HepG2 (cell line): ENCODE results near the gene CCDC14. TPM values are rescaled to one million over a fixed set of nuclear protein-coding genes. Genes with fewer than 3 reads are reported as not detected.

Source experiments
- ATAC-seq: fragments of 200-7000 bp; cut with Tn5 transposase; 3 replicates; pipeline ENCODE4 v1.9.1; 2020; ENCODE audit warnings: mild to moderate bottlenecking, moderate library complexity
- BruUV-seq: library from RNA; stranded (reverse); fragments of 400-500 nt; replicated peaks from 2 replicates; lab custom pipeline; 2021; lab: Mats Ljungman, UMichigan
- CTCF ChIA-PET: fragments of 300-600 bp; formaldehyde crosslinking; extraction: SDS; loops from one replicate; lab custom pipeline; 2021; ENCODE audit warnings: low total read pairs, inconsistent platforms, low intra/inter-chr PET ratio; lab: Yijun Ruan, JAX
- POLR2A ChIA-PET: fragments of 350-600 bp; sonication (Branson Sonifier 250); formaldehyde crosslinking; loops from one replicate; lab custom pipeline; 2020; ENCODE audit warnings: antibody characterized with exemption, inconsistent platforms; lab: Yijun Ruan, JAX
- DNase-seq: peaks from one replicate; pipeline ENCODE4 v3.0.0-alpha.2; 2015; ENCODE audit warnings: low spot score
- FAIRE-seq: peaks from 3 replicates; lab custom pipeline; 2011; peaks lifted over from hg19 to GRCh38; lab: Jason Lieb, UNC
- H2AFZ ChIP-seq: one replicate; pipeline ENCODE4 v1.6.1; 2011; ENCODE audit warnings: low read length, inconsistent platforms
- H3K27ac ChIP-seq: fragments of 300-600 bp; 3 replicates; pipeline ENCODE4 v1.8.0; 2011; ENCODE audit warnings: mixed run types, mild to moderate bottlenecking, mixed read lengths, low read length, inconsistent platforms; ENCODE audit not compliant: insufficient read depth; ENCODE audit errors: extremely low read length
- H3K27me3 ChIP-seq, 2 experiments: fragments of 200-600 bp in 1 of 2; 2 replicates in 1 of 2; 3 replicates in 1 of 2; pipeline versions ENCODE4 v1.6.0 to v1.8.0; 2011; ENCODE audit warnings: low read length in 2 of 2, mild to moderate bottlenecking in 2 of 2, moderate library complexity in 2 of 2, inconsistent platforms in 1 of 2; ENCODE audit not compliant: insufficient read depth in 2 of 2, control insufficient read depth in 1 of 2
- H3K36me3 ChIP-seq, 2 experiments: fragments of 200-600 bp in 1 of 2; replicated peaks in 1 of 2; 2 replicates in 1 of 2; 3 replicates in 1 of 2; pipeline versions ENCODE4 v1.5.1 to v1.8.0; 2011; ENCODE audit warnings: low read length in 2 of 2, inconsistent platforms in 1 of 2; ENCODE audit not compliant: insufficient read depth in 2 of 2, control insufficient read depth in 1 of 2
- H3K4me1 ChIP-seq: 2 replicates; pipeline ENCODE4 v1.5.1; 2012; ENCODE audit warnings: low read length, inconsistent platforms; ENCODE audit not compliant: insufficient read depth
- H3K4me2 ChIP-seq: 2 replicates; pipeline ENCODE4 v1.6.0; 2011; ENCODE audit warnings: low read depth, low read length, inconsistent platforms
- H3K4me3 ChIP-seq, 3 experiments: fragments of 200-600 bp in 1 of 3; sonication (generic), shearing (Covaris generic) in 1 of 3; replicated peaks in 1 of 3; 2 replicates each; pipeline ENCODE4 v1.5.1; 2011 to 2016; ENCODE audit warnings: low read length in 3 of 3, inconsistent platforms in 2 of 3, low read depth in 2 of 3, mild to moderate bottlenecking in 2 of 3, control low read depth in 1 of 3, mixed read lengths in 1 of 3; ENCODE audit not compliant: insufficient read depth in 1 of 3
- H3K79me2 ChIP-seq: one replicate; pipeline ENCODE4 v1.6.1; 2011; ENCODE audit warnings: low read length, inconsistent platforms; ENCODE audit not compliant: insufficient read depth
- H3K9ac ChIP-seq: 2 replicates; pipeline ENCODE4 v1.6.0; 2011; ENCODE audit warnings: mild to moderate bottlenecking, low read depth, low read length, inconsistent platforms; ENCODE audit not compliant: insufficient read depth
- H3K9me3 ChIP-seq: 2 replicates; pipeline ENCODE4 v1.5.1; 2012; ENCODE audit warnings: mild to moderate bottlenecking, low read length
- H4K20me1 ChIP-seq: 2 replicates; pipeline ENCODE4 v1.6.0; 2011; ENCODE audit warnings: inconsistent platforms, mild to moderate bottlenecking, low read length, moderate library complexity; ENCODE audit not compliant: insufficient read depth
- AKAP8 ChIP-seq: sonication (generic); formaldehyde crosslinking; IDR thresholded peaks from 2 replicates; pipeline ENCODE4 v1.5.1; 2020; ENCODE audit warnings: mild to moderate bottlenecking, missing genetic modification reagents
- ARID2 ChIP-seq: sonication (generic); formaldehyde crosslinking; IDR thresholded peaks from 2 replicates; pipeline ENCODE4 v1.8.1; 2022; ENCODE audit warnings: mild to moderate bottlenecking, missing genetic modification reagents, borderline replicate concordance
- CEBPB ChIP-seq: IDR thresholded peaks from 2 replicates; pipeline ENCODE4 v1.6.1; 2011; ENCODE audit warnings: low read depth, low read length, improper control_type of control experiment, borderline replicate concordance
- DMTF1 ChIP-seq: sonication (generic); formaldehyde crosslinking; IDR thresholded peaks from 2 replicates; pipeline ENCODE4 v1.4.0; 2020; ENCODE audit warnings: mild to moderate bottlenecking, missing genetic modification reagents
- HOXA3 ChIP-seq: sonication (generic); formaldehyde crosslinking; IDR thresholded peaks from 2 replicates; pipeline ENCODE4 v1.5.0; 2020; ENCODE audit warnings: missing genetic modification reagents
- IRX3 ChIP-seq: sonication (generic); formaldehyde crosslinking; IDR thresholded peaks from 2 replicates; pipeline ENCODE4 v1.8.1; 2023; ENCODE audit warnings: mild to moderate bottlenecking, low read depth, missing genetic modification reagents, borderline replicate concordance
- MXI1 ChIP-seq: IDR thresholded peaks from 3 replicates; pipeline ENCODE4 v1.6.1; 2012; ENCODE audit warnings: low read depth, low read length, inconsistent platforms, borderline replicate concordance
- RARA ChIP-seq: IDR thresholded peaks from 2 replicates; pipeline ENCODE4 v1.6.1; 2016; ENCODE audit warnings: missing genetic modification reagents, missing compliant biosample characterization
- SSRP1 ChIP-seq: IDR thresholded peaks from 2 replicates; pipeline ENCODE4 v1.6.1; 2016; ENCODE audit warnings: control low read depth
- THAP11 ChIP-seq: IDR thresholded peaks from 2 replicates; pipeline ENCODE4 v1.6.1; 2016; ENCODE audit warnings: missing biosample characterization, missing genetic modification reagents
- THAP7 ChIP-seq: sonication (generic); formaldehyde crosslinking; IDR thresholded peaks from 2 replicates; pipeline ENCODE4 v1.8.1; 2023; ENCODE audit warnings: mild to moderate bottlenecking, missing genetic modification reagents
- TP53 ChIP-seq: sonication (generic); formaldehyde crosslinking; conservative IDR thresholded peaks from 2 replicates; pipeline ENCODE4 v1.4.0; 2020; ENCODE audit warnings: missing genetic modification reagents
- ZBTB39 ChIP-seq: sonication (generic); formaldehyde crosslinking; IDR thresholded peaks from 2 replicates; pipeline ENCODE4 v1.5.0; 2020; ENCODE audit warnings: missing genetic modification reagents
- ZFYVE20 ChIP-seq: sonication (generic); formaldehyde crosslinking; IDR thresholded peaks from 2 replicates; pipeline ENCODE4 v1.8.0; 2023; ENCODE audit warnings: low read depth, mild to moderate bottlenecking, moderate library complexity, missing genetic modification reagents, borderline replicate concordance
- ZSCAN9 ChIP-seq: IDR thresholded peaks from 2 replicates; pipeline ENCODE4 v1.6.1; 2016; ENCODE audit warnings: borderline replicate concordance
- WGBS: methylation state at CpG from one replicate; pipeline ENCODE4 v1.1.6; 2017; ENCODE audit warnings: low lambda C conversion rate; 5-methylcytosine and 5-hydroxymethylcytosine counted together
- in situ Hi-C: cut with HindIII; loops from 2 replicates; pipeline ENCODE4 v1.10.0; 2017; ENCODE audit warnings: low pct_unique_long_range_greater_than_20kb; ENCODE audit not compliant: extremely low pct_ligation_motif_present
- intact Hi-C: fragments of 100-400 bp; cut with micrococcal nuclease; formaldehyde crosslinking; loops from one replicate; pipeline ENCODE4 v1.10.0; 2022; ENCODE audit not compliant: unreplicated experiment
- polyA plus RNA-seq, 8 experiments: library from polyadenylated mRNA; depleted of rRNA in 3 of 8; stranded (reverse) in 7 of 8; unstranded in 1 of 8; fragments of >200 nt; fragmentation: Illumina TruSeq in 4 of 8; extraction: Trizol in 4 of 8; gene quantifications; 2 replicates each; pipeline versions ENCODE4 v1.2.1 to v1.2.3, GENCODE V29; 2011 to 2016; ENCODE audit warnings: low read depth in 4 of 8, missing spikeins in 1 of 8, mixed read lengths in 1 of 8; ENCODE audit not compliant: insufficient read depth in 1 of 8
- total RNA-seq, 5 experiments: library from RNA; depleted of rRNA; stranded (reverse); fragments of >200 nt; fragmentation: Illumina TruSeq; extraction: Trizol; gene quantifications; 2 replicates each; pipeline ENCODE4 v1.2.3, GENCODE V29; 2016; ENCODE audit warnings: low read depth in 1 of 5

CCDC14 gene
- total and polyA plus RNA-seq, 2 of the 13 experiments (the other 11 are each of a cell fraction or from before 2014, with no cell fraction given): 48.7 to 49.0 TPM

- no peak for TF ChIP-seq SSRP1
- no peak for TF ChIP-seq MXI1
- no peak for TF ChIP-seq AKAP8 (CRISPR knock-in tag)
- no peak for TF ChIP-seq TP53 (CRISPR knock-in tag)
- ChIA-PET POLR2A (no interaction called here), CTCF (no interaction called here)
- H3K36me3 ChIP-seq: peaks cover 1 to 12% of the 10 kb centered on the region in 2 experiments; a peak in 3 of 5 replicates
- no peaks in the 10 kb centered on the region for H3K79me2 ChIP-seq
- no peak overlapping the region for H3K9ac ChIP-seq
- no peaks in the 10 kb centered on the region for H4K20me1 ChIP-seq
- 97% methylated on average over 2 of the region's 2 CpGs for whole genome bisulfite sequencing
- intact Hi-C loops: no loop called here
- no TSS peak for BruUV-seq
- DNase-seq (no peak), ATAC-seq (no peak), FAIRE-seq (no peak)
- no peaks in the 10 kb centered on the region for H3K9me3 ChIP-seq
- in situ Hi-C loops: no loop called here
- H2AFZ ChIP-seq: no peak overlapping the region
- no peaks in the 10 kb centered on the region for H3K4me1 ChIP-seq
- H3K4me2 ChIP-seq: no peak overlapping the region
- H3K27me3 ChIP-seq: no peaks in the 10 kb centered on the region
- H3K27ac ChIP-seq: no peak overlapping the region
- H3K4me3 ChIP-seq: no peak overlapping the region
Observed at GRCh38 chr3:123936400-123936799, 24.6 kb downstream of the CCDC14 start.

- DNase-seq (no peak), ATAC-seq (no peak), FAIRE-seq (no peak)
- no peak overlapping the region for H2AFZ ChIP-seq
- intact Hi-C loops (no loop called here), in situ Hi-C loops (no loop called here)
- no peak overlapping the region for H3K9ac ChIP-seq
- no peak overlapping the region for H3K4me2 ChIP-seq
- CTCF ChIA-PET: no interaction called here
- no peak overlapping the region for H3K27ac ChIP-seq
- H3K79me2 ChIP-seq: no peaks in the 10 kb centered on the region
- H3K27me3 ChIP-seq: no peaks in the 10 kb centered on the region
- POLR2A ChIA-PET: no interaction called here
- H3K9me3 ChIP-seq: no peaks in the 10 kb centered on the region
- H3K4me3 ChIP-seq: no peak overlapping the region
- H3K36me3 ChIP-seq: peaks cover 1 to 15% of the 10 kb centered on the region in 2 experiments; a peak in 3 of 5 replicates
- no peaks in the 10 kb centered on the region for H4K20me1 ChIP-seq
- no peaks in the 10 kb centered on the region for H3K4me1 ChIP-seq
- BruUV-seq: no TSS peak
- TF ChIP-seq HOXA3 (CRISPR knock-in tag) (no peak), THAP7 (no peak), THAP11 (CRISPR knock-in tag) (no peak), ARID2 (no peak), RARA (CRISPR knock-in tag) (no peak), ZFYVE20 (CRISPR knock-in tag) (no peak), DMTF1 (CRISPR knock-in tag) (no peak), IRX3 (CRISPR knock-in tag) (no peak), ZSCAN9 (CRISPR knock-in tag) (no peak), ZBTB39 (no peak), CEBPB (no peak)
Observed at GRCh38 chr3:123935830-123936229, 25.2 kb downstream of the CCDC14 start.
